Loucy (cell line): ENCODE data around the gene MRPL42.

Experiments used
- CTCF ChIP-seq: fragments of 200-600 bp; sonication (generic); conservative IDR thresholded peaks from 2 replicates; pipeline ENCODE4 v1.5.1; 2014; ENCODE audit warnings: mild to moderate bottlenecking, antibody characterized with exemption, low read length
- EZH2phosphoT487 ChIP-seq: fragments of 200-600 bp; IDR thresholded peaks from 2 replicates; pipeline ENCODE4 v1.6.1; 2018; ENCODE audit warnings: antibody characterized with exemption, mild to moderate bottlenecking, moderate library complexity, borderline replicate concordance

GRCh38 chr12:93539821-93540220 lies 72.5 kb downstream of the MRPL42 start:
- TF ChIP-seq CTCF (no peak), EZH2phosphoT487 (no peak)
